ENCODE measurements around the gene DISP2. TPM values are rescaled to one million over a fixed set of nuclear protein-coding genes. Genes with fewer than 3 reads are reported as not detected.

DISP2 gene
- total RNA-seq, 1 experiment from 2014 or later = 10.0 TPM

- no peaks in the 10 kb centered on the region; the same call in 1 of the 2 replicates for H3K36me3 ChIP-seq (ENCODE audit: control insufficient read depth, insufficient read depth, low read length)
- H3K27me3 ChIP-seq (ENCODE audit: control insufficient read depth, insufficient read depth, low read length) = no peaks in the 10 kb centered on the region
- TF ChIP-seq TCF7L2 (IDR thresholded peaks at IDR 0.05; ENCODE audit: low read depth, low read length) = no peak
- 0 out of 2 replicates have a peak, but pooled peaks have one; percentile 46 for TF ChIP-seq SIN3A (IDR thresholded peaks at IDR 0.05; ENCODE audit: borderline replicate concordance, insufficient read depth, low read depth, low read length)
- TF ChIP-seq POLR2AphosphoS5 (IDR thresholded peaks at IDR 0.05; ENCODE audit: low read depth, low read length) = peak; percentile 75
- TF ChIP-seq, protein P1, sequence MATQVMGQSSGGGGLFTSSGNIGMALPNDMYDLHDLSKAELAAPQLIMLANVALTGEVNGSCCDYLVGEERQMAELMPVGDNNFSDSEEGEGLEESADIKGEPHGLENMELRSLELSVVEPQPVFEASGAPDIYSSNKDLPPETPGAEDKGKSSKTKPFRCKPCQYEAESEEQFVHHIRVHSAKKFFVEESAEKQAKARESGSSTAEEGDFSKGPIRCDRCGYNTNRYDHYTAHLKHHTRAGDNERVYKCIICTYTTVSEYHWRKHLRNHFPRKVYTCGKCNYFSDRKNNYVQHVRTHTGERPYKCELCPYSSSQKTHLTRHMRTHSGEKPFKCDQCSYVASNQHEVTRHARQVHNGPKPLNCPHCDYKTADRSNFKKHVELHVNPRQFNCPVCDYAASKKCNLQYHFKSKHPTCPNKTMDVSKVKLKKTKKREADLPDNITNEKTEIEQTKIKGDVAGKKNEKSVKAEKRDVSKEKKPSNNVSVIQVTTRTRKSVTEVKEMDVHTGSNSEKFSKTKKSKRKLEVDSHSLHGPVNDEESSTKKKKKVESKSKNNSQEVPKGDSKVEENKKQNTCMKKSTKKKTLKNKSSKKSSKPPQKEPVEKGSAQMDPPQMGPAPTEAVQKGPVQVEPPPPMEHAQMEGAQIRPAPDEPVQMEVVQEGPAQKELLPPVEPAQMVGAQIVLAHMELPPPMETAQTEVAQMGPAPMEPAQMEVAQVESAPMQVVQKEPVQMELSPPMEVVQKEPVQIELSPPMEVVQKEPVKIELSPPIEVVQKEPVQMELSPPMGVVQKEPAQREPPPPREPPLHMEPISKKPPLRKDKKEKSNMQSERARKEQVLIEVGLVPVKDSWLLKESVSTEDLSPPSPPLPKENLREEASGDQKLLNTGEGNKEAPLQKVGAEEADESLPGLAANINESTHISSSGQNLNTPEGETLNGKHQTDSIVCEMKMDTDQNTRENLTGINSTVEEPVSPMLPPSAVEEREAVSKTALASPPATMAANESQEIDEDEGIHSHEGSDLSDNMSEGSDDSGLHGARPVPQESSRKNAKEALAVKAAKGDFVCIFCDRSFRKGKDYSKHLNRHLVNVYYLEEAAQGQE (IDR thresholded peaks at IDR 0.05; ENCODE audit: insufficient read depth in 1 of 2, low read depth in 2 of 2, low read length in 1 of 2) = peak in 1 of 2 experiments; percentile 55; a peak in 1 of 4 replicates
- peak; percentile 98 for TF ChIP-seq CTCF (IDR thresholded peaks at IDR 0.05)
- BruUV-seq (replicated peaks) = no TSS peak
- intact Hi-C loops (cut with micrococcal nuclease; ENCODE audit: unreplicated experiment) (loop anchor here (2.0 to 5.0 kb wide), 3 partner anchors 77 to 144 kb away; partner anchors contain the start of gene INAFM2), in situ Hi-C loops (cut with HindIII; ENCODE audit: low pct_unique_long_range_greater_than_20kb, low sequenced_read_pairs) (no loop called here)
- peak overlapping the region in 1 of 2 experiments; percentile 41; a peak in 2 of 4 replicates for H3K4me3 ChIP-seq (ENCODE audit: low read depth in 2 of 2, low read length in 2 of 2)
- H3K9me3 ChIP-seq (ENCODE audit: control insufficient read depth, insufficient read depth, low read depth, low read length) = no peaks in the 10 kb centered on the region
- peak; percentile 45 for DNase-seq (ENCODE audit: low read depth, low spot score)
- peak overlapping the region; percentile 26; the same call in 1 of the 2 replicates for H3K27ac ChIP-seq (ENCODE audit: low read length)
- H3K4me1 ChIP-seq (ENCODE audit: control insufficient read depth, insufficient read depth, low read length) = peaks cover 19% of the 10 kb centered on the region
- ChIA-PET CTCF (interaction anchor here (0.6 to 2.4 kb wide), 7 partner anchors 18 to 340 kb away, joined by 3 to 19 read pairs (median 6); no protein-coding TSS in a partner anchor), POLR2A (interaction anchor here (0.6 to 1.2 kb wide), 3 partner anchors 22 to 78 kb away, joined by 3 to 11 read pairs (median 4); no protein-coding TSS in a partner anchor)
- ATAC-seq = peak; percentile 94
These were observed 63.5 kb downstream of the DISP2 start for GRCh38 chr15:40421246-40422157.

GRCh38 chr15:40424483-40425115 lies 66.6 kb downstream of the DISP2 start:
- ChIA-PET POLR2A (interaction anchor here (0.6 kb wide), 1 partner anchor 326 kb away, joined by 3 read pairs; no protein-coding TSS in a partner anchor), CTCF (no interaction called here)
- DNase-seq (ENCODE audit: low read depth, low spot score) = no peak
- Histone ChIP-seq H3K27ac (ENCODE audit: low read length) (no peak overlapping the region), H3K27me3 (ENCODE audit: control insufficient read depth, insufficient read depth, low read length) (no peaks in the 10 kb centered on the region), H3K4me1 (ENCODE audit: control insufficient read depth, insufficient read depth, low read length) (peaks cover 19% of the 10 kb centered on the region), H3K4me3 (ENCODE audit: low read depth in 2 of 2, low read length in 2 of 2) (no peak overlapping the region), H3K36me3 (ENCODE audit: control insufficient read depth, insufficient read depth, low read length) (no peaks in the 10 kb centered on the region), H3K9me3 (ENCODE audit: control insufficient read depth, insufficient read depth, low read depth, low read length) (no peaks in the 10 kb centered on the region)
- in situ Hi-C loops (cut with HindIII; ENCODE audit: low pct_unique_long_range_greater_than_20kb, low sequenced_read_pairs) = no loop called here
- no peak for TF ChIP-seq TCF7L2 (IDR thresholded peaks at IDR 0.05; ENCODE audit: low read depth, low read length)
- no peak for TF ChIP-seq CTCF (IDR thresholded peaks at IDR 0.05)
- no peak for TF ChIP-seq POLR2AphosphoS5 (IDR thresholded peaks at IDR 0.05; ENCODE audit: low read depth, low read length)
- no peak for TF ChIP-seq SIN3A (IDR thresholded peaks at IDR 0.05; ENCODE audit: borderline replicate concordance, insufficient read depth, low read depth, low read length)
- TF ChIP-seq, protein P1 (IDR thresholded peaks at IDR 0.05; ENCODE audit: insufficient read depth in 1 of 2, low read depth in 2 of 2, low read length in 1 of 2) = no peak
- no peak for ATAC-seq
- BruUV-seq (replicated peaks) = no TSS peak
- intact Hi-C loops (cut with micrococcal nuclease; ENCODE audit: unreplicated experiment) = loop anchor here (5.0 kb wide), 2 partner anchors 102 to 147 kb away; partner anchors contain the start of gene INAFM2

All from Panc1 (cell line).